Measurements from ENCODE around the gene NPLOC4.
"Not testable (repeated sequence)": the region's sequence is repeated elsewhere in the genome, so short reads cannot be mapped to it uniquely, and the experiment has no call there.

NPLOC4 gene

GRCh38 chr17:81635973-81636504 lies 873 bp downstream of the NPLOC4 start:
- no peak for DNase-seq (ENCODE audit: low read depth in 1 of 2, low spot score in 1 of 2)

- DNase-seq (ENCODE audit: low read depth in 1 of 2, low spot score in 1 of 2): no peak
These were observed 1.5 kb downstream of the NPLOC4 start for GRCh38 chr17:81635431-81635830.

- no peak for DNase-seq (ENCODE audit: low read depth in 1 of 2, low spot score in 1 of 2)
These were observed 5.4 kb downstream of the NPLOC4 start for GRCh38 chr17:81631482-81631881.

GRCh38 chr17:81630274-81630673 lies 6.6 kb downstream of the NPLOC4 start:
- DNase-seq (ENCODE audit: low read depth in 1 of 2, low spot score in 1 of 2): no peak

- no peak for DNase-seq (ENCODE audit: low read depth in 1 of 2, low spot score in 1 of 2)
These were observed 15.3 kb downstream of the NPLOC4 start for GRCh38 chr17:81621494-81622130.

- DNase-seq (ENCODE audit: low read depth in 1 of 2, low spot score in 1 of 2): not testable (repeated sequence)
These were observed 18.6 kb downstream of the NPLOC4 start for GRCh38 chr17:81618307-81618706.

- no peak for DNase-seq (ENCODE audit: low read depth in 1 of 2, low spot score in 1 of 2)
These were observed 20.0 kb downstream of the NPLOC4 start for GRCh38 chr17:81616877-81617276.

- no peak for DNase-seq (ENCODE audit: low read depth in 1 of 2, low spot score in 1 of 2)
These were observed 21.4 kb downstream of the NPLOC4 start for GRCh38 chr17:81615401-81615930.

GRCh38 chr17:81612172-81612970 lies 24.5 kb downstream of the NPLOC4 start:
- DNase-seq (ENCODE audit: low read depth in 1 of 2, low spot score in 1 of 2): no peak

GRCh38 chr17:81609541-81610311 lies 27.2 kb downstream of the NPLOC4 start:
- no peak for DNase-seq (ENCODE audit: low read depth in 1 of 2, low spot score in 1 of 2)

GRCh38 chr17:81608605-81609004 lies 28.3 kb downstream of the NPLOC4 start:
- no peak for DNase-seq (ENCODE audit: low read depth in 1 of 2, low spot score in 1 of 2)

- DNase-seq (ENCODE audit: low read depth in 1 of 2, low spot score in 1 of 2): no peak
These were observed 28.8 kb downstream of the NPLOC4 start for GRCh38 chr17:81608082-81608481.

GRCh38 chr17:81607431-81607830 lies 29.5 kb downstream of the NPLOC4 start:
- no peak for DNase-seq (ENCODE audit: low read depth in 1 of 2, low spot score in 1 of 2)

GRCh38 chr17:81603846-81604610 lies 32.9 kb downstream of the NPLOC4 start:
- no peak for DNase-seq (ENCODE audit: low read depth in 1 of 2, low spot score in 1 of 2)

GRCh38 chr17:81601525-81602120 lies 35.3 kb downstream of the NPLOC4 start:
- no peak for DNase-seq (ENCODE audit: low read depth in 1 of 2, low spot score in 1 of 2)

GRCh38 chr17:81599719-81600486 lies 37.0 kb downstream of the NPLOC4 start:
- DNase-seq (ENCODE audit: low read depth in 1 of 2, low spot score in 1 of 2): no peak

GRCh38 chr17:81593105-81593871 lies 43.6 kb downstream of the NPLOC4 start:
- DNase-seq (ENCODE audit: low read depth in 1 of 2, low spot score in 1 of 2): no peak

GRCh38 chr17:81591971-81592370 lies 44.9 kb downstream of the NPLOC4 start:
- DNase-seq (ENCODE audit: low read depth in 1 of 2, low spot score in 1 of 2): no peak

GRCh38 chr17:81590121-81590520 lies 46.8 kb downstream of the NPLOC4 start:
- no peak for DNase-seq (ENCODE audit: low read depth in 1 of 2, low spot score in 1 of 2)
